UCSD-AML1 (cell line): Measurements from ENCODE around the gene SHOX.

ENCODE experiments used
- DNase-seq: peaks from one replicate; lab custom pipeline; 2025; ENCODE audit not compliant: unreplicated experiment; lab: John Stamatoyannopoulos, UW

The SHOX gene

DNA sequence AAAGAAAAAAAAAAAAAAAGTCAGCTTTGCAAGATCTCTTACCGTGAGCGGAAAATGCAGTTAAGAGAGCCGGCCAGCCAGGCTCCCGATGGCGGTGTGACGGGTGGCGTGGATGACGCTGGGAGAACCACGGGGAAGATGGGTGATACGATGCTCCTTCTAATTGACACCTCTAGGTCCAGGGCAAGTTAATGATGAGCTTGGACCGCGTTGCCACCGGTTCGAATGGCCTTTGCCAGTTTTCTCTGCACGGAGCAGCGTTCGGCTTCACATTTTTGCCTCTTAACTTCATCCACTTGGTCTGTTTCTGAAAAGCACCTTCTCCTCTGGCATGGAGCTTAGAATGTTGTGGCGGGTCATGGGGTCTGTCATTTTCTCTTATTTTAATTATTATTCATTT, 33.2 kb downstream of the SHOX start:
- DNase-seq: no peak

DNA sequence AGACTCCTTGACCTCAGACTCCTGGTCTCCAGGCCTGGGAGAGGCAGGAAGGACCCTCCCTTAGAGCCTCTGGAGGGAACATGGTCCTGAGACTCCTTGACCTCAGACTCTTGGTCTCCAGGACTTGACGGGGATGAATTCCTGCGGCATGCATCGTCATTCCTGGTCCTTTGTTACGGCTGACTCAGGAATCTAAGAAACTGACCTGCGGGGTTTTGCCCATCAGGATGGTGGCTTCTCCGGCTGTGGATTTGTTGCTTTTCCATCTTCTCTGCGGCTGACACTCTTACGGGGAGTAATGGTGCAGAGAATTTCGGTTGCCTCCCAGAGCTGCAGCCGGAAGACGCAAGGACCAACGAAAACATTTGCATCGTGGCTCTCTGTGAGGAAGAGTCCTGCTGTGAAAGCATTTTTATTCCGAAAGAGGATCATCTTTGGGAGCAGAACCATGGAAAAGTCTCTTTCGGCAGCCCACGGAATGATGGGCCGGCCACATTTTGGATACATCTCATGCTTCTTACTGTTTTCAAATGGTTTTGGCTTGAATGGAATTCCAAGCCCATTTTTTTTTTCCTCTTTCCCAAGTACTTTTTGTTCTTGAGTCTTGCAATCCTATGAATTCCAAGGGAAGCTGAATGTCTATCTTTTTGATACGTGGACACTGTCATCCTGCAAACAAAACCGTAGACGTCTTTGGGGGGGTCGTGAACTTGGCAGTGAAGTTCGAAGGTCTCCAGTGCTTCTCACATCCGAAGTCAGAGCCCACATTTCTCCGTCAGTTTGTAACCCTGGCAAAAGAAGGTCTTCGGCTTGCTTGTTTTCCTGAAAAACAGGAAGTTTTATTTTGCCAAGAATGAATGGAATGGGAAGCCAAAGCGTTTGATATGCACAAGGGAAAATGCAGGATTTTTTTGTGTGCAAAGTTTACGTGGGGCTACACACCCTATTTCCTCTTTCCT, 36.5 kb downstream of the SHOX start:
- no peak for DNase-seq

DNA sequence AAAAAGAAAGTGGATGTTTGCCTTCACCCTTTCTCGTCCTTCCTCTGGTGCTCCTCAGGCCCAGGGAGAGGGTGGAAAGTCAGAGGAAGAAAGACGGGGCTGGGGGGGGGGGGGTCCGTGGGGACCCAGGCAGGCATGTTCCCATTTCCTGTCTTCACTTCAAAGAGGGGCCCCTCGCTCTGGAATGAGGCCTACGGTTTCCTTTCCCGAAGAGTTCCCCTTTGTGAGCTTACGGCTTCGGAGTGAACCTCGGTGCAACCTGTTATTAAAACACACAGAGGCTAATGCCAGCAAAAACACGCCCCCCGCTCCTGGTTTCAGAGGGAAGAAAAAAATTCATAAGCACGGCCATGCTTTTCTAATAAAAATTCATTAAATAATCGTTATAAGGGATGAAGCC, 40.1 kb downstream of the SHOX start:
- DNase-seq: no peak

DNA sequence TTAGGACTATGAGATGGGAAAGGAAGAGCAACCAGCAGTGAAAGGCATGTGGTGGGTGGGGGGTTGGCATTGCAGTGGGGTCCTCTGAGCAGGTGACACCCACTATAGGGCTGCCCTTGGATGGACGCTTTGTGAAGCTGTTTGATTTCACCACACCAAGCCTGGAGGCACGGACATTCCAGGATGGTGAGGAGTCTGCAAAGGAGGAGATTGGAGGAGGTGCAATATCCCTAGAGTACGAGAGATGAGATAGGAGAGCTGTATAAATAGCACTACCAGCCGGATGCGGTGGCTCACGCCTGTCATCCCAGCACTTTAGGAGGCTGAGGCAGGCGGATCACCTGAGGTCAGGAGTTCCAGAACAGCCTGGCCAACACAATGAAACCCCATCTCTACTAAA, 42.3 kb downstream of the SHOX start:
- no peak for DNase-seq

DNA sequence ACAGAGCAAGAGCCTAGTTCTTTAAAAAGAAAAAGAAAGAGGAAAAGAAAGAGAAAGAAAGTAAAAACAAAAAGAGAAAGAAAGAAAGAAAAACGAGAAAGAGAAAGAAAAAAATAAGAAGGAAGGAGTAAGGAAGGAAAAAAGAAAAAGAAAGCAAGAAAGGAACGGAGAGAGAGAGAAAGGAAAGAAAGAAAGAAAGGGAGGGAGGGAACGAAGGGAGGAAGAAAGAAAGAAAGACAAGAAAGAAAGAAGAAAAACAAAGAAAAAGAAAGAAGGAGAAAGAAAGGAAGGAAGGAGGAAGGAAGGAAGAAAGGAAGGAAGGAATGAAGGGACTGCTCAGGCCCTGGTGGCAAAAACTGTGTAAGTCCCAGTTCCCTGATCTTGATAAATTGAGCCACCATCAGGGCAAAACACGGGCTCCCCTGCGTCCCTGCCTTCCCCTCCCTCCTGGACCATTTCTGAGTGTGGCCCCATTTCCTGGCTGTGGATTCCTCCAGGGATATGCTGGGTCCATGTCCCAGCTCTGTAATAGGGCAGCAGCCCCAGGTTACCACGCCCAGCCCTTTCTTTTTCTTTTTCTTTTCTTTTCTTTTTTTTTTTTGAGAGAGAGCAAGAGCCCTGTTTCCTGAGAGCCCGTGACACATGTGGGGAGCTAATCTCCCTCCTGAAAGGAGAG, 44.8 kb downstream of the SHOX start:
- no peak for DNase-seq

DNA sequence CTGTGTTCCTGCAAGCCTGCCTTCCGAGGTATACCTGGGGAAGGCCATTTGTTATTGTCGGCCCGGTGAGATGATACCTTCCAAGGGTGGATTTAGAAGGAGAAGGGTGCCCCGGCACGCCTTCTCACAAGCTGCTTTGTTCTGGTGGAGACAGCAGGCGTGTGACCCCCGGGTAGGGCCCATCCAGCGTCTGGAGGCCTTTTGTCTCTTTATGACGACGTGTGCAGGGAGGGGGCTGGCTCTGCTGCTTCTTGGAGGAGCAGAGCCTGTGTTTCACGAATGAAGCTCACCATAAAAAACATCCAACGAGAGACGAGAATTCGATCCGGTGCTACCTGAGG, 45.3 kb downstream of the SHOX start:
- no peak for DNase-seq

DNA sequence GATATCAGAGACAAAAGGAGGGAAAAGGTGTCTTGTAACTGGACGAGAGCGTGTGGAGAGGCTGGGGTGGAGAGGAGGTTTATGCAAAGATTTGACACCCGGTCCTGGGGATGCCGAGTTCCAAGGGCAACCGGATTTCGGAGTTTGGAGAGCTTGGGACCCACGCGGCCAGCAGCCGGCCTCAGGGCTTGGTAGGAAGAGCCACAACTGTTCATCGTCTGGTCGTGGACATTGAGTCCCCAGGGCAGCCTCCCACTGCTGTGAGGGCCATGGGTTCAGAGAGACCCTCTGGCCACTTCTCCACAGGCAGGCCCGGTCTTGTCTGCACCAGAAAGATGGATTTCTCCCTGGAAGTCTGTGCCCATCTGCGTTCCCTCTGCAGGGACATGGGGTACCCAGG, 46.8 kb downstream of the SHOX start:
- no peak for DNase-seq

DNA sequence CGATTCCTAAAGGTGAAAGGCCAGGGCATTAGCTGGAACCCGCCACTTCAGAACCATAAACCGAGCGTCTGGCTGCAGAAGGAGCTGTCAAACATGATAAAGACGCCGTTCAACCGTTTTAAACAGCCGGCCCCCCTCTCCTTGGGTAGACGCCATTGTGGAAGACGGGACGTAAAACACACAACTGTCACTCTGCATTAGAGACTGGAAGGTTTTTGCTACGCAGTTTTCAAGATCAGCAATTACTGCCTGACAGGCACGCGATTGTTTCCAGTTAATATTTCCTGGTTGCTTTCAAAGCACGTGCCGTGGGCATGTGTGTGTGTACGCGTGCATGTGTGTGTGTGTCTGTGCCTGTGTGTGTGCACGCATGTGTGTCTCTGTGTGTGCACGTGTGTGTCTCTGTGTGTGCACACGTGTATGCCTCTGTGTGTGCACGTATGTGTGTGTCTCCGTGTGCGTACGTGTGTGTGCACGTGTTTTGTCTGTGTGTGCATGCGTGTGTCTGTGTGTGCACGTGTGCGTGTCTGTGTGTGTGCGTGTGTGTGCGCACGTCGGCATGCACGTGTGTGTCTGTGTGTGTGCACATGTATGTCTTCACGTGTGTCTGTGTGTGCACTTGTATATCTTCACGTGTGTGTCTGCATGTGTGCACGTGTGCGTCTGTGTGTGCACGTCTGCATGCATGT, 48.8 kb downstream of the SHOX start:
- DNase-seq: no peak

DNA sequence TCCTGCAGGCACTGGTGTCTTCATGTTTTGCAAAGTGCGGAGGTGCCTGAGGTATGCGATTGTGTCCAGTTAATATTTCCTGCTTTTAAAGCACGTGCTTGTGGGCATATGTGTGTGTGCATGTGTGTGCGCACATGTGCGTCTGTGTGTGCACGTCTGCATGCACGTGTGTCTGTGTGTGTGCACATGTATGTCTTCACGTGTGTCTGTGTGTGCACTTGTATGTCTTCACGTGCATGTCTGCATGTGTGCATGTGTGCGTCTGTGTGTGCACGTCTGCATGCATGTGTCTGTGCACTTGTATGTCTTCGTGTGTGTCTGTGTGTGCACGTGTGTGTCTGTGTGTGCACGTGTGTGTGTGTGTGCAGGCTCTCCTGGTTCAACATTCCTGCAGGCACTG, 49.5 kb downstream of the SHOX start:
- no peak for DNase-seq

DNA sequence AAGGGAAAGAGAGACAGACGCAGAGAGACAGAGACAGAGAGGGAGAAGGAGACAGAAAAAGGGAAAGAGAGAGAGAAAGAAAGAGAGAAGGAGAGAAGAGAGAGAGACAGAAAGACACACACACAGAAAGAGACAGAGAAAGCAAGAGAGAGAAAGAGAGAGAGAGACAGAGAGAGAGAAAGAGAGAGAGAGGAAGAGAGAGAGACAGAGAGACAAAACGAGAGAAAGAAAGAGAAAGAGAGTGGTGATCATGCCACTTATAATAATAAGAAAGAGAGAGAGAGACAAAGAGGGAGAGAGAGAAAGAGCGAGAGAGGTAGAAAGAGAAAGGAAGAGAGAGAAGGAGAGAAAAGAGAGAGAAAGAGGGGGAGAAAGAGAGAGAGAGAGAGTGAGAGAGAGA, 51.4 kb downstream of the SHOX start:
- no peak for DNase-seq

DNA sequence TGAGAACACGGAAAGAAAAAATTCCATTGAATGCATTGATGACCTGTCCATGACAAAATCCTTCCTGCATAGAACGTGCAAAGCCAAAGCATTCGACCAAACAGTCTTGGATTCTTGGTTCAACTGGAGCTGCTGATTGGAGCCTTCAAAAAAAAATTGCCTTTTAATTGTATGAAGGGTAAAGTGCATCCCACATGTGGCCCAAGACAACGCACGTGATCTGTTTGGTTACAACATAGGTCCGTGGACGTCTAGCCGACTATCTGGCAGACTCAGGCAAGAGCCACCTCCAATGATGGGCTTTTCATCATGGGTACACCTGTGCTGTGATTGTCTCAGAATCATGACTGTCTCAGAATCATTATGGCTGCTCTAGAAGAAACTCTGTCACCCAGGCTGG, 52.3 kb downstream of the SHOX start:
- DNase-seq: no peak

DNA sequence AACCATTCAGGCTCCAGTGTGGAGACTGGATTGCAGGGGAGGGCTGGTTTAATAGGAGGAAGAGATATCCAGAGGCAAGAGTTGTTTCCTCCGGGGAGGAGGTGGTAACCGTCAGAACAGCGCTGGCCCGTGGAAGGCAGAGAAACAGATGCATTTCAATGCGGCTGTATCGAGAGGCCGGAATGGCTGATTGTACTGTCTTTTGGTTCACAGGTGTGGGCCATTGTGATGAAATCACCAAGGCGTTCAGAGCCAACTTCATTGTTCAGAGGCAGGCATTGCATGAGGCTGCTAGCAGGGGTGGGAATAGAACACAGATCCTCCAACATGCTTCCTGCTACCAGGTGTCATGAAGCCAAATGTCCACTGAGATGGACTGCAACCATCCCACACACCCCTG, 53.0 kb downstream of the SHOX start:
- no peak for DNase-seq

DNA sequence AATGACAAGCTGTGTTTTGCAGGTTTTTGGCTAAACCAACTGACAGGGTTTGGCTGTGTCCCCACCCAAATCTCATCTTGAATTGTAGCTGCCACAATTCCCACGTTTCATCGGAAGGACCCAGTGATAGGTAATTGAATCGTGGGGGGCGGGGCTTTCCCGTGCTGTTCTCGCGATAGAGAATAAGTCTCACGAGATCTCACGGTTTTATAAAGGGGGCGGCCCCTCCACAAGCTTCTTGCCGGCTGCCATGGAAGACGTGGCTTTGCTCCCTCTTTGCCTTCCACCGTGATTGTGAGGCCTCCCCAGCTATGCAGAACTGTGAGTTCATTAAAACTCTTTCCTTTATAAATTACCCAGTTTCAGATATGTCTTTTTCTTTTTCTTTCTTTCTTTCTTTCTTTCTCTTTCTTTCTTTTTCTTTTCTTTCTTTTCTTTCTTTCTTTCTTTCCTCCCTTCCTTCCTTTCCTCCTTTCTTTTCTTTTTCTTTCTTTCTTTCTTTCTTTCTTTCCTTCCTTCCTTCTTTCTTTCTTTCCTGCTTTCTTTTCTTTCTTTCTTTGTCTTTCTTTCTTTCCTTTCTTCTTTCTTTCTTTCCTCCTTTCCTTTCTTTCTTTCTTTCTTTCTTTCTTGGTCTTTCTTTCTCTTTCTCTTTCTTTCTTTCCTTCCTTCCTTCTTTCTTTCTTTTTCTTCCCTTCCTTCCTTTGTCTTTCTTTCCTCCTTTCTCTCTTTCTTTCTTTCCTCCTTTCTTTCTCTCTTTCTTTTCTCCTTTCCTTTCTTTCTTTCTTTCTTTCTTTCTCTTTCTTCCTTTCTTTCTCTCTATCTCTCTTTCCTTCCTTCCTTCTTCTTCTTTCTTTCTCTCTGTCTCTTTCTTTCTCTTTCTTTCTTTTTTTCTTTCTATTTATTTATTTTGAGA, 54.8 kb downstream of the SHOX start:
- no peak for DNase-seq

DNA sequence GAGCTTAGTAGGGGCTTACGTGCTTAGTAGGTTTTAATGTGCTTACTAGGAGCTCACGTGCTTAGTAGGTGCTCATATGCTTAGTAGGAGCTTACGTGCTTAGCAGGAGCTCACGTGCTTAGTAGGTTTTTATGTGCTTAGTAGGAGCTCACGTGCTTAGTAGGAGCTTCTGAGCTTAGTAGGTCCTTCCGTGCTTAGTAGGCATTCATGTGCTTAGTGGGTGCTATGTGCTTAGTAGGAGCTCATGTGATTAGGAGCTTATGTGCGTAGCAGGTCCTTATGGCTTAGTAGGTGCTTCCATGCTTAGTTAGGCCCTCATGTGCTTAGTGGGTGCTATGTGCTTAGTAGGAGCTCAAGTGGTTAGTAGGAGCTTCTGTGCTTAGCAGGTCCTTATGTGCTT, 59.4 kb downstream of the SHOX start:
- DNase-seq: no peak

DNA sequence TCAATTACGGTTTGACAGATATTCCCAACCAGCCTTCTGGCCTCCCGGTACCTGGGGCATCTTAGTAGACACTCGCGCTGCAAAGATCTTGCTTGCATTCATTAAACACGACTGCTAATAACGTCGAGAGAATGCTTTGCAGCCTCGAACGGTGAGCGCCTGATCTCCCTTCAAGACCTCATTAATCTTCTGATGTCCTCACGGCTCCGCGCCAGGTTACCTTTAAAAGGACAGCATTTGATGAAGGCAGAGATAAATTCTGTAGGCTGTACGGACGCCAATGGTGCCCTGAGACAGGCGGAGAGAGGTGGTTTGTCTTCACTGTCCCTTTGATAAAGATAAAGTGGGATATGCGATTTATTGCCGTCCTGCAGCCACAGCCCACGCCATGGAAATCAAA, 64.2 kb downstream of the SHOX start:
- DNase-seq: no peak

DNA sequence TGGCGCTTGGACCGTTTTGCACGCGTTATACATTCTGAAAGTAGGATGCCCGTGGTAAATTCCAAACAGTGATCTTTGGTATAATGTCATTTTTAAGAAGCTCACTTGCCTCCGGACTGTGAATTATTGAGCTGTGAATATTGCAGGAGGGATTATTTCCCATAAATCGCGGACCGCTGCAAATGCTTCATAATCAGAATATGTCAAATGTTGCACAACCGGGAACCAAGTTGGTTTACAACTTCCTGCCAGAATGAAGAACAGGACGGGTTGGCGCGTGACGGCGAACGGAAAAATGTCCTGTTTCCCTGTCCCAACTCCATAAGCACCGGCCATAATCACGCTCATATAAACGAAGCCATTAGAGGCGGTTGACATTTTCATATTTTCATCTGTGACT, 67.6 kb downstream of the SHOX start:
- DNase-seq: peak; percentile 28

DNA sequence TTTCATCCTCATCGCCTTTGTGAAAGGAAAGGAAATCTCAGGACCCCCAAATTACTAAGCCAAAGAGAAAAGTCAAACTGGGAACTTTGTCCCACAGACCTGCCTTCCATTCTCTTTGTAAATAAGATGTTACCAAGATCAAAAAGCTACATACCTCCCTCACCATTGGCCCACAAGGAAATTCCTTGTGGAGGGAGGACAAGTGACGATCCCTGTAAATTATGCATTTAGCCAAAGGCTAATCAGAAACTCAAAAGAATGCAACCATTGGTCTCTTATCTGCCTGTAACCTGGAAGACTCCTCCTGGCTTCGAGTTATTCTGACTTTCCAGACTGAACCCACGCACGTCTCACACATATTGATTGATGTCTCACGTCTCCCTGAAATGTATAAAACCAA, 70.3 kb downstream of the SHOX start:
- DNase-seq: no peak

DNA sequence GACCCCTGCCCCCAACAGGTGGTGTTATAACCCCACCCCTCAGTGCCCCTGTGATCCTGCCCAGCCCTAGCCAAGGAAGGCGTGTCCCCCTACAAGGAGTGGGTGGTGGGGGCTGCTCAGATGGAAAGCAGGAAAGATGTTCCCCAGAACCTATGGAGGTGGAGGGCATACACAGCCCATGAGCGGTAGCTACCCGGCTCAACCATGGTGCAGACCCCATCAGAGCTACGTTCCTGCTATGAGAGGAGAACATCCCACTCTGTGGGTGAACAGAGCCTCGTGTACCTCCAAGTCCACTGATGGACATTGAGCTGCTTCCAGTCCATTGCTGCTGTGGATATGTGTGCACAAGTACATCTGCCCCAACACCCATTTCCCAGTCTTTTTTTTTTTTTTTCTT, 71.1 kb downstream of the SHOX start:
- no peak for DNase-seq

DNA sequence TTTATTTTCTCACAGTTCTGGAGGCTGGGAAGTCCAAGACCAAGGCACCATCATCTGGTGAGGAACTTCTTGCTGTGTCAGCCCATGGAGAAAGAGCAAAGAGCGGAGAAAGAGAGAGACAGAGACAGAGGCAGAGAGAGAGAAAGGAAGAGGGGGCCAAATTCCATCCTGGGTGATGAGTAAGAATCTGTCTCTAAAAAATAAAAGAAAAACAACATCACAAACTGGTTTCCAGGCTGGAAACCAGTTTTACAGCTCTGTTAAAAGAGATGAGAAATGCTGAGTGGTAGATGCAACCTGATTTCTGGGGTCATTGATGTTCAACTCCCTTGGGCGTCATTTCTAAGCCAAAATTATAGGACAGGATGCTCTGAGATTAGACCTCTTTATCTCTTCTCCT, 72.9 kb downstream of the SHOX start:
- no peak for DNase-seq

DNA sequence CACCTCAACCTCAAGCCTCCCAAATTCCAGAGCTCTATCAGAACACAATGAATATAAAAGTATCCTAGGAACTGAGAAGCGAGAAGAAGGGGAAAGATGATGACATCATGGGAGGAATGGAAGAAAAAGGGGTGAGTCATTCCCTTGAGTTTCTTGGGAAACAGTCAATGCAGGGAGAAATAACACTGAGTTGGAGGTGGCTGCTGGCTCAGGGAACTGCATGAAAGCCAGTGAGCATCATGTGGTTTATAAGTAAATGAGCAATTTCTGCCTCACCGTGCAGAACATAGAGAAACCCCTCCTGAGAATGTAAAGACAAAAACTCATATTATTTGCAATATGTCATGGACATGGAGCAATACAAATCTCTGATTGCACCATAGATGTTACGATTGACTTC, 73.3 kb downstream of the SHOX start:
- no peak for DNase-seq
